K562 (cell line): ENCODE results near the gene SPATA24.

Experiments used
- CTCF ChIP-seq, 3 experiments: IDR thresholded peaks in 2 of 3; conservative IDR thresholded peaks in 1 of 3; 2 replicates each; pipeline ENCODE4 v1.5.1; 2011 to 2012; ENCODE audit warnings: low read length in 3 of 3, mild to moderate bottlenecking in 3 of 3, control low read depth in 2 of 3, improper control_type of control experiment in 1 of 3, inconsistent platforms in 1 of 3, low read depth in 1 of 3, mixed read lengths in 1 of 3, moderate library complexity in 1 of 3; ENCODE audit not compliant: insufficient read depth in 2 of 3
- MTA2 ChIP-seq: fragments of 450-650 bp; IDR thresholded peaks from 2 replicates; pipeline ENCODE4 v1.6.1; 2016; ENCODE audit warnings: low read depth
- NFRKB ChIP-seq: fragments of 450-650 bp; IDR thresholded peaks from 2 replicates; pipeline ENCODE4 v1.6.1; 2016; ENCODE audit warnings: low read depth
- NFXL1 ChIP-seq: fragments of 450-650 bp; formaldehyde crosslinking; IDR thresholded peaks from 2 replicates; pipeline ENCODE4 v1.4.0; 2021; ENCODE audit warnings: mild to moderate bottlenecking
- PCBP1 ChIP-seq: fragments of 200-400 bp; formaldehyde crosslinking; IDR thresholded peaks from 2 replicates; pipeline ENCODE4 v1.6.1; 2018; ENCODE audit warnings: mild to moderate bottlenecking, low read depth, low read length; ENCODE audit not compliant: poor library complexity, severe bottlenecking
- RAD21 ChIP-seq, 2 experiments: fragments of 250-450 bp in 1 of 2; fragments of 450-650 bp in 1 of 2; sonication (Bioruptor Pico) in 1 of 2; formaldehyde crosslinking in 1 of 2; IDR thresholded peaks in 1 of 2; conservative IDR thresholded peaks in 1 of 2; 2 replicates each; pipeline versions ENCODE4 v1.4.0 to v1.8.0; 2020 to 2022; ENCODE audit warnings: mild to moderate bottlenecking in 2 of 2, moderate library complexity in 1 of 2
- RBM39 ChIP-seq: fragments of 200-400 bp; formaldehyde crosslinking; optimal IDR thresholded peaks from 2 replicates; pipeline ENCODE3; 2018; ENCODE audit warnings: low read depth, low read length
- SIX5 ChIP-seq, 2 experiments: IDR thresholded peaks; 2 replicates each; pipeline ENCODE4 v1.6.1; 2011; ENCODE audit warnings: low read length in 2 of 2, borderline replicate concordance in 1 of 2, low read depth in 1 of 2, mild to moderate bottlenecking in 1 of 2, moderate library complexity in 1 of 2; ENCODE audit not compliant: insufficient read depth in 1 of 2
- TAF7 ChIP-seq: fragments of 450-650 bp; IDR thresholded peaks from 2 replicates; pipeline ENCODE4 v1.6.1; 2016; ENCODE audit warnings: missing genetic modification characterization, missing compliant biosample characterization
- TFE3 ChIP-seq: fragments of 450-650 bp; formaldehyde crosslinking; IDR thresholded peaks from 2 replicates; pipeline ENCODE4 v1.4.0; 2020; ENCODE audit warnings: mild to moderate bottlenecking, mixed read lengths
- ZC3H11A ChIP-seq: IDR thresholded peaks from 2 replicates; pipeline ENCODE4 v1.6.1; 2012; ENCODE audit warnings: low read depth, low read length, improper control_type of control experiment

- TF ChIP-seq CTCF (IDR thresholded peaks at IDR 0.05 in 2 of 3, conservative IDR thresholded peaks at IDR 0.05 in 1 of 3; ENCODE audit: insufficient read depth in 2 of 3, low read depth in 1 of 3, low read length in 3 of 3) = no peak
- TF ChIP-seq SIX5 (IDR thresholded peaks at IDR 0.05; ENCODE audit: borderline replicate concordance in 1 of 2, insufficient read depth in 1 of 2, low read depth in 1 of 2, low read length in 2 of 2) = no peak
- no peak for TF ChIP-seq NFRKB
- no peak for TF ChIP-seq MTA2
- no peak for TF ChIP-seq RAD21 (CRISPR knock-in tag; conservative IDR thresholded peaks at IDR 0.05 in 1 of 2, IDR thresholded peaks at IDR 0.05 in 1 of 2)
- TF ChIP-seq PCBP1 = no peak
- TF ChIP-seq RBM39 = no peak
- TF ChIP-seq TAF7 (tag) = no peak
- TF ChIP-seq ZC3H11A = no peak
- no peak for TF ChIP-seq TFE3 (CRISPR knock-in tag)
- TF ChIP-seq NFXL1 (CRISPR knock-in tag) = no peak
Observed at GRCh38 chr5:139410121-139410992, 6.5 kb upstream of the SPATA24 start.
